ENCODE results near the gene PRKCA.

GRCh38 chr17:66524877-66525276 is 222.5 kb downstream of the PRKCA start:
- no peak for TF ChIP-seq CTCF (IDR thresholded peaks at IDR 0.05)
- no peak for TF ChIP-seq RCOR1 (IDR thresholded peaks at IDR 0.05; ENCODE audit: low read depth, low read length)
